Upper lobe of right lung (tissue), 1 donor: ENCODE measurements around the gene AVP. TPM values are rescaled to one million over a fixed set of nuclear protein-coding genes. Genes with fewer than 3 reads are reported as not detected.
"Not testable (repeated sequence)": the region's sequence is repeated elsewhere in the genome, so short reads cannot be mapped to it uniquely, and the experiment has no call there.

ENCODE experiments used
- ATAC-seq: fragments of 200-7000 bp; cut with Tn5 transposase; one replicate; pipeline ENCODE4 v1.9.1; 2020; ENCODE audit warnings: mild to moderate bottlenecking, moderate library complexity
- DNase-seq: peaks from one replicate; pipeline ENCODE4 v3.0.0-alpha.2; 2020
- H3K27ac ChIP-seq: fragments of 200-600 bp; one replicate; pipeline ENCODE4 v1.8.0; 2022
- H3K27me3 ChIP-seq: fragments of 200-600 bp; one replicate; pipeline ENCODE4 v1.8.0; 2022; ENCODE audit warnings: mild to moderate bottlenecking
- H3K36me3 ChIP-seq: fragments of 200-600 bp; one replicate; pipeline ENCODE4 v1.8.0; 2022
- H3K4me1 ChIP-seq: fragments of 200-600 bp; one replicate; pipeline ENCODE4 v1.8.0; 2022
- H3K4me3 ChIP-seq: fragments of 200-600 bp; one replicate; pipeline ENCODE4 v1.8.0; 2022; ENCODE audit warnings: mild to moderate bottlenecking
- H3K9me3 ChIP-seq: fragments of 200-600 bp; one replicate; pipeline ENCODE4 v1.8.0; 2022
- intact Hi-C: fragments of 100-400 bp; cut with DNase I; formaldehyde crosslinking; loops from one replicate; pipeline ENCODE4 v1.11.0; 2022
- total RNA-seq: library from RNA; stranded (reverse); fragmentation: NEBNext Ultra II Directional; extraction: Animal tissue kit (Norgen Biotek cat#: 25700); gene quantifications from one replicate; pipeline ENCODE4 v1.2.1, GENCODE V29; 2021
- TF ChIP-seq, protein P1 (sequence below): fragments of 200-600 bp; IDR thresholded peaks from one replicate; pipeline ENCODE4 v1.8.0; 2022; ENCODE audit warnings: antibody characterized with exemption
- donor health status: DM: no; HTN: yes; CAD: no; lungs with severe emphysema.

Gene AVP
- total RNA-seq, 1 donor from 2014 or later = not detected

DNA sequence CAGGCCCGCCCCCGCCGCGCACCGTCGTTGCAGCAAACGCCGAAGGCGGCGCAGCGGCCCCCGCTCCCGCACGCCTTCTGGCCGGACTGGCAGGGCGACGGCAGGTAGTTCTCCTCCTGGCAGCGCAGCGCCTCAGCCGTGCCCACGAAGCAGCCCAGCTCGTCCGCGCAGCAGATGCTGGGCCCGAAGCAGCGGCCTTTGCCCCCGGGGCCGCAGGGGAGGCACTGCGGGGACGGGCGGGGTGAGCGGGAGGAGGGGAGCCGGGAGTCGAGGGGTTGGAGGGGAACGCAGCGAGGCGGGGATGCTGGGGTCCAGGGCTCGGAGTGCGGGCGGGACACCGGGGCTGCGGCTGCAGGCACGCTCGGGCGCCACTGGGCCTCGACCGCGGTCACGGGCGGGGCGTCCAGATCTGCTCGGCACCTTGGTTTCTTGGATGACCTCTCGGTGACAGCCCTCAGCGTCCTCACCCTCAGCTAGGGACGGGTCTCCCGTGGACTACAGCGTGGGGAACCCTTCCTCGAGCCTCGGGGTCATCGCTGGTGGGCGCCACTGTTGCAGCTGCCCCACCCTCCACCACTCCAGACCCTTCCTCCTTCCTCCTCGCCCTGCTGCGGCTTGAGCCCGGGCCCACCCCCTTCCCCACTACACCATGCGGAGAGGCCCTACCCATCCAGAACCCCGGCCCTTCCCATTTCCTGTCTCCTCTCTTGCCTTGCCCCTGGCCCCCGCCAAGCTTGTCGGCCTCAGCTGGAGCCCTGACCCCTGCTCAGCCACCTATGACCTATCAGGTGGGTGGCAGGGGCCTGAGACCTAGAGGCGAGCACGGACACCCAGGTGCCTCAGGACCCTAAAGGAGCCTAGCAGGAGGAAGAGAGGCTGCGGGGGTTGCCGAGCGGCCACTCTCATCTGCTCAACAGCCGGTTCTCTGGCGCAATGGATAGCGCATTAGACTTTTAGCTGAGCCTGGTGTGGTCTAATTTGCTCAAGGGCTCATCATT is 1.3 kb downstream of the AVP start:
- intact Hi-C loops = no loop called here
- no peak for DNase-seq
- H3K4me3 ChIP-seq = peak overlapping the region; percentile 25
- peaks cover 31% of the 10 kb centered on the region for H3K27me3 ChIP-seq
- no peaks in the 10 kb centered on the region for H3K36me3 ChIP-seq
- ATAC-seq = peak; percentile 34
- TF ChIP-seq, protein P1, sequence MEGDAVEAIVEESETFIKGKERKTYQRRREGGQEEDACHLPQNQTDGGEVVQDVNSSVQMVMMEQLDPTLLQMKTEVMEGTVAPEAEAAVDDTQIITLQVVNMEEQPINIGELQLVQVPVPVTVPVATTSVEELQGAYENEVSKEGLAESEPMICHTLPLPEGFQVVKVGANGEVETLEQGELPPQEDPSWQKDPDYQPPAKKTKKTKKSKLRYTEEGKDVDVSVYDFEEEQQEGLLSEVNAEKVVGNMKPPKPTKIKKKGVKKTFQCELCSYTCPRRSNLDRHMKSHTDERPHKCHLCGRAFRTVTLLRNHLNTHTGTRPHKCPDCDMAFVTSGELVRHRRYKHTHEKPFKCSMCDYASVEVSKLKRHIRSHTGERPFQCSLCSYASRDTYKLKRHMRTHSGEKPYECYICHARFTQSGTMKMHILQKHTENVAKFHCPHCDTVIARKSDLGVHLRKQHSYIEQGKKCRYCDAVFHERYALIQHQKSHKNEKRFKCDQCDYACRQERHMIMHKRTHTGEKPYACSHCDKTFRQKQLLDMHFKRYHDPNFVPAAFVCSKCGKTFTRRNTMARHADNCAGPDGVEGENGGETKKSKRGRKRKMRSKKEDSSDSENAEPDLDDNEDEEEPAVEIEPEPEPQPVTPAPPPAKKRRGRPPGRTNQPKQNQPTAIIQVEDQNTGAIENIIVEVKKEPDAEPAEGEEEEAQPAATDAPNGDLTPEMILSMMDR = no peak
- H3K27ac ChIP-seq = no peak overlapping the region
- no peaks in the 10 kb centered on the region for H3K9me3 ChIP-seq
- peaks cover 11% of the 10 kb centered on the region for H3K4me1 ChIP-seq

DNA sequence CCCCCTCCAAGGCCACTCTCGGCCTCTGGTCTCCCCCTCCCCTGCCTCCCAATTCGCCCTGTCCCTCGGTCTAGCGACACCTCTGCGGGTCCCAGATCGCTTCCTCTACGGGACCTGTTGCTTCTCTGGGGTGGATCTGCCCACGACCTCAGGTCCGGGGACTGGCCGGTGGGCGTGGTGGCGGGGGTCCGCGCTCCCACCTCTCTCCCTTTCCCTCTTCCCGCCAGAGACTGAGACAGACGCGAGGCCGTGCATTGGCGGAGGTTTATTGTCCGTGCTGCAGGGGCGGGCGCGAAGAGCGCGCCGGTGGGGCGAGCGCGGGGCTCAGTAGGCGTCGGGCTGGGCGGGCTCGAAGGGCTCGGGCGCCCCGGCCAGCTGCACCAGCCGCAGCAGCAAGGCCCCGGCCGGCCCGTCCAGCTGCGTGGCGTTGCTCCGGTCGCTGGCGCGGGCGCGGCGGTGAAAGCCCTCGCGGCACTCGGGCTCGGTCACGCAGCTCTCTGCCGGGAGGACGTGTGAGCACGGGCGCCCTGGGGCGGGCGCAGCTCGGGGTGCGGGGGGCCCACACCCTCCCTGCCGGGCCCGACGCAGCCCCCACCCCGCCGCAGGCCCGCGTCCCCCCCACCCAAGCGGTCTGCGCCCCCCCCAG is 2.1 kb downstream of the AVP start:
- H3K36me3 ChIP-seq = no peaks in the 10 kb centered on the region
- no peak overlapping the region for H3K4me3 ChIP-seq
- DNase-seq (no peak), ATAC-seq (peak; percentile 37)
- H3K27me3 ChIP-seq = peaks cover 31% of the 10 kb centered on the region
- TF ChIP-seq, protein P1 = no peak
- H3K9me3 ChIP-seq = no peaks in the 10 kb centered on the region
- H3K4me1 ChIP-seq = peaks cover 11% of the 10 kb centered on the region
- no peak overlapping the region for H3K27ac ChIP-seq
- intact Hi-C loops = no loop called here

DNA sequence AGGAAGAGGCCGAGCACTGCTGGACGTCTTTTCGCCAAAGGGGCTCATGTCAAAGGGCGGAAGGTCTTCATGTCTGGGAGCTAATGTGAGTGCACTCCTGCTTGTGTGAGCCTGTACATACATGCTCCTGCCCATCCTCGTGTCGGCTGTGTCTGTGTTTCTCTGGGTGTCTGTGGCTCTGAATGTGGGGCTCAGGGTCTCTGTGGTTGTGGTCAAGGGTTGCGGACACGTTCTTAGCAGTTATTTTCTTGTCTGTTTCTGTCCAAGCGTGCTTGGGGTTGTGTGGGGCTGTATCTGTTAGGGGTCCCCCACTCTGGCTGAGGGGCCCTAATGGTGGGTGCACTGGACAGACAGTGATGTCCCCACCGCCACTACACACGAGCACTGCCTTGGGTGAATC is 2.9 kb downstream of the AVP start:
- peaks cover 11% of the 10 kb centered on the region for H3K4me1 ChIP-seq
- intact Hi-C loops = no loop called here
- H3K27ac ChIP-seq = no peak overlapping the region
- DNase-seq (no peak), ATAC-seq (no peak)
- TF ChIP-seq, protein P1 = no peak
- no peaks in the 10 kb centered on the region for H3K36me3 ChIP-seq
- H3K9me3 ChIP-seq = no peaks in the 10 kb centered on the region
- peaks cover 31% of the 10 kb centered on the region for H3K27me3 ChIP-seq
- H3K4me3 ChIP-seq = no peak overlapping the region

DNA sequence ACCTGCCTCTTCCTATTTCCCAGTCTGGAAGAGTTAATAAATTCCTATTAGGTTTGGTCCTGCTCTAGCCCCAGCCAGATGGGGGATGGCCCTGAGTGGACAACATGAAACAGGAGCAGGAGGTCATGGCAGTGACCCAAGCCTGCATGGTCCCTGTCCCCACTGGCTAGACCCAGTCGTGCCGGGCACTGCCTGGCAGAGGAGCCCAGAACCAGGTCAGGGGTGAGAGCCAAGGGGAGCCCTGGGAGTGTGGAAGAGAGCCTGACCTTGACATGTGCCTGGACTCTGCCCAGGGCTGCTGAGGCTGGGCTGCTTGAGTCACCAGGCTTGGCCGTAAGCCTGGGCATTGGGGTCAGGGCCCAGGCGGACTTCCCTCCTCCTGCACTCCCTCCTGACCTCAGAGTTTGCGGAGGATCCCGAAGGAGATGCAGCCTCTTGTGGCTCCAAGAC is 3.6 kb downstream of the AVP start:
- H3K9me3 ChIP-seq = no peaks in the 10 kb centered on the region
- no peak for DNase-seq
- H3K27me3 ChIP-seq = peaks cover 31% of the 10 kb centered on the region
- no peaks in the 10 kb centered on the region for H3K36me3 ChIP-seq
- peaks cover 11% of the 10 kb centered on the region for H3K4me1 ChIP-seq
- peak; percentile 13 for ATAC-seq
- H3K4me3 ChIP-seq = no peak overlapping the region
- TF ChIP-seq, protein P1 = no peak
- H3K27ac ChIP-seq = no peak overlapping the region
- intact Hi-C loops = no loop called here

DNA sequence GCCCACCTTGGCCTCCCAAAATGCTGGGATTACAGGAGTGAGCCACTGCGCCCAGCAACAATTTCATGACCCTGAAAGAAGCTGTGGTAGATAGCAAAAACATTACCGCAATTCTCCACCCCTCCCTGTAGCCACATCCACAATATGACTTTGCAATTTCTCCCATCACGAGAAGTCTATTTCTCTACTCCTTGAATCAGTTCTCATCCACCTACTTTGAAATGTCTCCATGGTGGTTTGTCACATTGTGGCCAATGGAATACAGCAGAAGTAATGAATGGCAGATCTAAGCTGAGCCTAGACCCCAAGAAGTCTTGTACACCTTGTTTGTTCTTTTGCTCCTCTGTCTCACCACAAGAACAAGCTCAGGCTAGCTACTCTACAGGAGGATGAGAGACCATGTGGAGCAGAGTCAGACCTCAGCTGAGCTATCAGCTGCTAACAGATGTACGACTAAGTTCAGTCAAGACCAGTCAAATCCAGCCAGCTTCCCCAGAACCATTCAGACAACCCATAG is 6.8 kb downstream of the AVP start:
- TF ChIP-seq, protein P1 = no peak
- no peak overlapping the region for H3K4me3 ChIP-seq
- intact Hi-C loops = no loop called here
- peaks cover 23% of the 10 kb centered on the region for H3K27me3 ChIP-seq
- peaks cover 3% of the 10 kb centered on the region for H3K4me1 ChIP-seq
- H3K27ac ChIP-seq = no peak overlapping the region
- DNase-seq (no peak), ATAC-seq (peak; percentile 11)
- H3K36me3 ChIP-seq = no peaks in the 10 kb centered on the region
- no peaks in the 10 kb centered on the region for H3K9me3 ChIP-seq

DNA sequence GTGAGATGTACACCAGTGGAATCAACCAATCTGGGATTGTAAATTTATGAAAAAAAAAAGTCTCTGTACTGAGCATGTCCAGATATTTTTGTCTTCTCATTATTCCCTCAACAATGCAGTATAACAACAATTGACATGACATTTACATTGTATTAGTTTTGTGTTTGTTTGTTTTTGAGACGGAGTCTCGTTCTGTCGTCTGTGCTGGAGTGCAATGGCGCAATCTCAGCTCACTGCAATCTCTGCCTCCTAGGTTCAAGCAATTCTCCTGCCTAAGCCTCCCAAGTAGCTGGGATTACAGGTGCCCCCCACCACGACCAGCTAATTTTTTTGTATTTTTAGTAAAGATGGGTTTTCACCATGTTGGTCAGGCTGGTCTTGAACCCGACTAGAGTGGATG is 9.2 kb downstream of the AVP start:
- H3K27ac ChIP-seq, ATAC-seq, intact Hi-C loops, H3K4me1 ChIP-seq, H3K4me3 ChIP-seq, H3K36me3 ChIP-seq, H3K9me3 ChIP-seq, DNase-seq: not testable (repeated sequence)
- H3K27me3 ChIP-seq = peaks cover 25% of the 10 kb centered on the region
